ENCODE data around the gene KIF20B.

The KIF20B gene

DNA sequence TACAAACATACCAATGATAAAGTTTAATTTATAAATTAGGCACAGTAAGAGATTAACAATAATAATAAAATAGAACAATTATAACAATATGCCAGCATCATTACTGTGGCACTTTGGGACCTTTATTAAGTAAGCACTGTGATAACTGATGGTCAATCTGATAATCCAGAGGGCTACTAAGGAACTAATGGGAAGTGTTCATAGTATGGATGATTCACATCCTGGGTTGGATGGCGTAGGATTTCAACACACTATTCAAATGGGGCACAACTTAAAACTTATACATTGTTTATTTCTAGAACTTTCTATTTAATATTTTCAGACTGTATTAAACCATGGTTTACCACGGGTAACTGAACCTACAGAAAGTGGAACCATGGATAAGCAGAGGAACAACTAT, 90.8 kb downstream of the KIF20B start:
- no peak for DNase-seq (ENCODE audit: low spot score)

DNA sequence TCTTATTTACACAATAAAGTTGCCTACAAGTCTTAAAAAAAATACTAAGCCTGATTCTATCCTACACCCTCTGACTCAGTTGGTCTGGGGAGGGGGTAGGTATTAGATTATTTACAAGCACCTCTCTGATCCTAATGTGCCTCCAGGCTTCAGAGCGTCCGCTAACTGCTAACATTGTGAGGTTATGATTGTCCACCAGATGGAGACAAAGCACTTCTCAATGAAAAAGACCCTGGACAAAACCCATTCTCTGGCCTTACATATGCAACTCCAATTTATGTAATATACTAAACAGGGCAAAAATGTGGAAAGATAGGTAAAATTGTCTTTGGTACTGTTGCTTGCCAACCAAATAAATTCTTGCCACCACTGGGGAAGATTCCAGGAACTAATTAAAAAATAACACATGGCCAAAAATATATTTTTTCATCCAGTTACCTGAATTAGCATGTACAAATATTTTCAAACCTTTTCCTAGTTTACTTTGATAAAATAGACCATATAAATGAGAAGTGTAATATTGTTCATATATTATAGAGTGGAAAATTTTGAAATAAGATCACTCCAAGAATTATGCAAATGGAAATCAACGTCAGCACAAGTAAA, 92.4 kb downstream of the KIF20B start:
- TF ChIP-seq CTCF (IDR thresholded peaks at IDR 0.05; ENCODE audit: extremely low read depth, missing control alignments): peak; percentile 77
- DNase-seq (ENCODE audit: low spot score): peak; percentile 69

More for the DNA sequence above, 90.8 kb downstream of the KIF20B start:
- TF ChIP-seq CTCF (IDR thresholded peaks at IDR 0.05; ENCODE audit: extremely low read depth, missing control alignments): no peak

DNA sequence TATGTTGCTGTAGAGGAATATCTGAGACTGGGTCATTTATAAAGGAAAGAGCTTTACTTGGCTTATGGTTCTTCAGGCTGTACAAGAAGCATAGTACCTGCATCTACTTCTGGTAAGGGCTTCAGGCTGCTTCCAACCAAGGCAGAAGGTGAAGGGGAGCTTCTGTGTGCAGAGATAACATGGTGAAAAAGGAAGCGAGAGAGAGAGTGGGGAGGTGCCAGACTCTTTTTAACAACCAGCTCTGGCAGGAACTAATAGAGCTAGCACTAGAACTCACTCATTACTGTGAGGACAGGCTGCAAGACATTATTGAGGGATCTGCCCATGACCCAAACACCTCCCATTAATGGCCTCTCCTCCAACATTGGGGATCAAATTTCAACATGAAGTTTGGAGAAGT, 94.5 kb downstream of the KIF20B start:
- no peak for DNase-seq (ENCODE audit: low spot score)
- TF ChIP-seq CTCF (IDR thresholded peaks at IDR 0.05; ENCODE audit: extremely low read depth, missing control alignments): no peak

DNA sequence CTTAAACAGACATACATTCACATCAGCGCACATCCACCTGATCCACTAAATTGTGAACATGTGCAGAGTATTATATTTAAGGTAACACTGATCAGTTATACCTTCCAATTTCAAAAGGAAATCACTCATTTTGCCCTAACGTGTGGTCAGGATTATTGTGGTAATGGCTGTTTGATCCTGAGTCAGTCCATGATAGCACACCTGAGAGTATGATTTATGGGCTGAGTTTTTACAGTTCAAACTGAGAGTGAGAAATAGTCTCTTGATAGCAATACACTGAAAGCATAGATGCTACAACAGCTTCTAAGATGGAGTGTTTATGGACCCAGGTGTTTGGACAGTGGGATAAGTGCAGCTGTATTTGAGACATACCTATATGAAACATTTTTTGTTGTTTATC, 96.7 kb downstream of the KIF20B start:
- no peak for DNase-seq (ENCODE audit: low spot score)
- no peak for TF ChIP-seq CTCF (IDR thresholded peaks at IDR 0.05; ENCODE audit: extremely low read depth, missing control alignments)

- DNase-seq (ENCODE audit: low spot score): no peak
- TF ChIP-seq CTCF (IDR thresholded peaks at IDR 0.05; ENCODE audit: extremely low read depth, missing control alignments): no peak
These were observed 98.2 kb downstream of the KIF20B start for GRCh38 chr10:89799573-89799972.

- DNase-seq (ENCODE audit: low spot score): peak; percentile 44
- no peak for TF ChIP-seq CTCF (IDR thresholded peaks at IDR 0.05; ENCODE audit: extremely low read depth, missing control alignments)
These were observed 104.2 kb downstream of the KIF20B start for GRCh38 chr10:89805599-89806013.

- DNase-seq (ENCODE audit: low spot score): no peak
- no peak for TF ChIP-seq CTCF (IDR thresholded peaks at IDR 0.05; ENCODE audit: extremely low read depth, missing control alignments)
These were observed 107.5 kb downstream of the KIF20B start for GRCh38 chr10:89808842-89809241.

Data from GM20000 (cell line).